GM23248 (cell line): Measurements from ENCODE around the gene SGMS1. TPM values are rescaled to one million over a fixed set of nuclear protein-coding genes. Genes with fewer than 3 reads are reported as not detected.
A peak's percentile ranks its signal among the peaks of the same experiment; 100 is the strongest.

Experiments used
- DNase-seq: peaks from one replicate; pipeline ENCODE4 v3.0.0-alpha.2; 2015
- H2AFZ ChIP-seq: fragments of 200-600 bp; sonication (generic); 2 replicates; pipeline ENCODE4 v1.6.1; 2016; ENCODE audit warnings: antibody characterized with exemption
- H3F3A ChIP-seq: fragments of 200-600 bp; sonication (generic); 2 replicates; pipeline ENCODE4 v1.6.1; 2016; ENCODE audit warnings: mild to moderate bottlenecking, antibody characterized with exemption, mixed run types; ENCODE audit not compliant: insufficient read depth
- H3K27ac ChIP-seq: fragments of 200-600 bp; sonication (generic); 2 replicates; pipeline ENCODE4 v1.5.1; 2016; ENCODE audit warnings: mild to moderate bottlenecking
- H3K27me3 ChIP-seq: fragments of 200-600 bp; sonication (generic); replicated peaks from 2 replicates; pipeline ENCODE4 v1.6.1; 2016; ENCODE audit warnings: mild to moderate bottlenecking; ENCODE audit not compliant: insufficient read depth
- H3K36me3 ChIP-seq: fragments of 200-600 bp; sonication (generic); 2 replicates; pipeline ENCODE4 v1.6.1; 2016; ENCODE audit warnings: low read depth, mild to moderate bottlenecking
- H3K4me1 ChIP-seq: fragments of 200-600 bp; sonication (generic); 2 replicates; pipeline ENCODE4 v1.6.1; 2016; ENCODE audit warnings: mild to moderate bottlenecking; ENCODE audit not compliant: insufficient read depth
- H3K4me2 ChIP-seq: fragments of 200-600 bp; sonication (generic); one replicate; pipeline ENCODE4 v1.6.1; 2016; ENCODE audit warnings: mild to moderate bottlenecking; ENCODE audit not compliant: unreplicated experiment
- H3K4me3 ChIP-seq: fragments of 200-600 bp; sonication (generic); 2 replicates; pipeline ENCODE4 v1.5.1; 2016; ENCODE audit warnings: mild to moderate bottlenecking
- H3K79me2 ChIP-seq: fragments of 200-600 bp; sonication (generic); 2 replicates; pipeline ENCODE4 v1.6.1; 2016; ENCODE audit warnings: mild to moderate bottlenecking; ENCODE audit not compliant: insufficient read depth
- H3K9ac ChIP-seq: fragments of 200-600 bp; sonication (generic); 2 replicates; pipeline ENCODE4 v1.6.1; 2016; ENCODE audit warnings: mild to moderate bottlenecking
- H3K9me2 ChIP-seq: fragments of 200-600 bp; sonication (generic); 2 replicates; pipeline ENCODE4 v1.6.1; 2016; ENCODE audit warnings: mixed run types, mild to moderate bottlenecking, moderate library complexity; ENCODE audit not compliant: insufficient read depth
- H3K9me3 ChIP-seq: fragments of 200-600 bp; sonication (generic); one replicate; pipeline ENCODE4 v1.6.1; 2017; ENCODE audit warnings: low read depth
- H4K20me1 ChIP-seq: fragments of 200-600 bp; sonication (generic); 2 replicates; pipeline ENCODE4 v1.6.0; 2016; ENCODE audit not compliant: insufficient read depth
- EZH2 ChIP-seq: fragments of 200-600 bp; sonication (generic); IDR thresholded peaks from 2 replicates; pipeline ENCODE4 v1.6.1; 2018; ENCODE audit warnings: antibody characterized with exemption, mild to moderate bottlenecking; ENCODE audit not compliant: insufficient read depth, poor library complexity, severe bottlenecking
- EZH2phosphoT487 ChIP-seq: fragments of 200-600 bp; sonication (generic); IDR thresholded peaks from 2 replicates; pipeline ENCODE4 v1.6.1; 2018; ENCODE audit warnings: antibody characterized with exemption, moderate library complexity, mild to moderate bottlenecking, low read depth; ENCODE audit not compliant: insufficient read depth
- WGBS, 2 experiments: methylation state at CpG; one replicate each; pipeline ENCODE4 v1.1.6; 2015 to 2017; ENCODE audit warnings: low lambda C conversion rate in 2 of 2, low coverage in 1 of 2; ENCODE audit errors: missing lambda C conversion rate in 2 of 2; 5-methylcytosine and 5-hydroxymethylcytosine counted together
- in situ Hi-C: fragments of 300-500 bp; cut with MboI; formaldehyde crosslinking; loops from 2 replicates; pipeline ENCODE4 v1.15.0; 2020
- polyA plus RNA-seq: library from polyadenylated mRNA; unstranded; fragments of >200 nt; fragmentation: Nextera tagmentation; extraction: Ambion mirVana; gene quantifications from 2 replicates; pipeline ENCODE4 v1.2.1, GENCODE V29; 2016
- total RNA-seq: library from RNA; depleted of rRNA; stranded (reverse); fragments of >200 nt; shearing (Covaris generic); gene quantifications from 2 replicates; pipeline ENCODE4 v1.2.3, GENCODE V29; 2014

The SGMS1 gene
- total and polyA plus RNA-seq, 2 experiments from 2014 or later = 22.7 to 53.6 TPM

GRCh38 chr10:50295367-50295766 is 328.4 kb downstream of the SGMS1 start:
- Histone ChIP-seq H3K27me3 (no peaks in the 10 kb centered on the region), H3K4me1 (no peaks in the 10 kb centered on the region), H4K20me1 (no peaks in the 10 kb centered on the region), H3K27ac (no peak overlapping the region), H3K79me2 (no peaks in the 10 kb centered on the region), H3K9ac (no peak overlapping the region), H3K9me2 (no peaks in the 10 kb centered on the region), H3K9me3 (no peaks in the 10 kb centered on the region), H2AFZ (no peak overlapping the region), H3K4me3 (no peak overlapping the region), H3K36me3 (no peaks in the 10 kb centered on the region), H3F3A (0 out of 2 replicates have a peak, but pooled peaks cover 3% of the 10 kb centered on the region), H3K4me2 (no peak overlapping the region)
- TF ChIP-seq EZH2 (no peak), EZH2phosphoT487 (no peak)
- WGBS, 2 experiments = 88 to 100% methylated on average over 1 of the region's 1 CpG
- no peak for DNase-seq
- in situ Hi-C loops = no loop called here

- no peak overlapping the region for H3K9ac ChIP-seq
- no peaks in the 10 kb centered on the region for H3K4me1 ChIP-seq
- H4K20me1 ChIP-seq = no peaks in the 10 kb centered on the region
- 0 out of 2 replicates have a peak, but pooled peaks cover 3% of the 10 kb centered on the region for H3F3A ChIP-seq
- no peaks in the 10 kb centered on the region for H3K36me3 ChIP-seq
- no peaks in the 10 kb centered on the region for H3K27me3 ChIP-seq
- H3K9me3 ChIP-seq = no peaks in the 10 kb centered on the region
- no peaks in the 10 kb centered on the region for H3K79me2 ChIP-seq
- no peak overlapping the region for H3K27ac ChIP-seq
- H3K9me2 ChIP-seq = no peaks in the 10 kb centered on the region
- WGBS, 2 experiments = 100% methylated on average over 1 of the region's 1 CpG
- no peak overlapping the region for H2AFZ ChIP-seq
- in situ Hi-C loops = no loop called here
- no peak overlapping the region for H3K4me3 ChIP-seq
- H3K4me2 ChIP-seq = no peak overlapping the region
- TF ChIP-seq EZH2phosphoT487 = no peak
- TF ChIP-seq EZH2 = no peak
- no peak for DNase-seq
Measured at GRCh38 chr10:50294582-50294981, 329.2 kb downstream of the SGMS1 start.

GRCh38 chr10:50293513-50294313 is 330.0 kb downstream of the SGMS1 start:
- Histone ChIP-seq H3K36me3 (no peaks in the 10 kb centered on the region), H3K9me3 (no peaks in the 10 kb centered on the region), H3K4me3 (no peak overlapping the region), H3K27me3 (no peaks in the 10 kb centered on the region), H3K4me2 (no peak overlapping the region), H3K27ac (no peak overlapping the region), H4K20me1 (no peaks in the 10 kb centered on the region), H3F3A (0 out of 2 replicates have a peak, but pooled peaks cover 3% of the 10 kb centered on the region), H3K9ac (no peak overlapping the region), H3K79me2 (no peaks in the 10 kb centered on the region), H2AFZ (no peak overlapping the region), H3K4me1 (no peaks in the 10 kb centered on the region), H3K9me2 (no peaks in the 10 kb centered on the region)
- DNase-seq = no peak
- TF ChIP-seq EZH2phosphoT487 = no peak
- TF ChIP-seq EZH2 = no peak
- WGBS, 2 experiments = 83 to 88% methylated on average over 5 of the region's 5 CpGs
- in situ Hi-C loops = no loop called here

- 35 to 43% methylated on average over 1 of the region's 1 CpG for WGBS, 2 experiments
- peak; percentile 36 for DNase-seq
- TF ChIP-seq EZH2phosphoT487 = no peak
- no peak for TF ChIP-seq EZH2
- in situ Hi-C loops = no loop called here
- Histone ChIP-seq H3K9me2 (no peaks in the 10 kb centered on the region), H3K4me1 (peaks cover 6% of the 10 kb centered on the region), H3K27me3 (no peaks in the 10 kb centered on the region), H4K20me1 (no peaks in the 10 kb centered on the region), H3K27ac (no peak overlapping the region), H3K79me2 (no peaks in the 10 kb centered on the region), H3K4me3 (no peak overlapping the region), H3K9ac (no peak overlapping the region), H3K9me3 (no peaks in the 10 kb centered on the region), H2AFZ (no peak overlapping the region), H3F3A (0 out of 2 replicates have a peak, but pooled peaks cover 3% of the 10 kb centered on the region), H3K36me3 (no peaks in the 10 kb centered on the region), H3K4me2 (no peak overlapping the region)
Measured at GRCh38 chr10:50291261-50291850, 332.4 kb downstream of the SGMS1 start.
